Amygdala (tissue), 56 donors: ENCODE results near the gene SPINT3.

Source experiments
- DNase-seq, 56 donors: peaks; one replicate each; lab custom pipeline; 2025; lab: John Stamatoyannopoulos, UW

SPINT3 gene

GRCh38 chr20:45465491-45466266, 49.7 kb downstream of the SPINT3 start:
- DNase-seq: no peak

- no peak for DNase-seq
Observed at GRCh38 chr20:45463709-45464108, 51.7 kb downstream of the SPINT3 start.

- DNase-seq: no peak
Observed at GRCh38 chr20:45462711-45463509, 52.5 kb downstream of the SPINT3 start.
